H9 (cell line): ENCODE measurements around the gene ZC4H2. TPM values are rescaled to one million over a fixed set of nuclear protein-coding genes. Genes with fewer than 3 reads are reported as not detected.

Source experiments
- DNase-seq: peaks from one replicate; pipeline ENCODE4 v3.0.0-alpha.2; 2017
- H2AFZ ChIP-seq: one replicate; pipeline ENCODE4 v1.6.1; 2013; ENCODE audit warnings: mild to moderate bottlenecking, low read length, control low read depth, moderate library complexity
- H2AK5ac ChIP-seq: 2 replicates; pipeline ENCODE4 v1.6.1; 2013; ENCODE audit warnings: low read length, control low read depth, mixed read lengths; ENCODE audit not compliant: insufficient read length
- H2BK120ac ChIP-seq: one replicate; pipeline ENCODE4 v1.6.1; 2013; ENCODE audit warnings: low read depth, mild to moderate bottlenecking, low read length, control low read depth, inconsistent platforms; ENCODE audit not compliant: poor library complexity, severe bottlenecking
- H2BK12ac ChIP-seq: 2 replicates; pipeline ENCODE4 v1.6.1; 2013; ENCODE audit warnings: low read length, control low read depth, mixed read lengths, low read depth; ENCODE audit not compliant: insufficient read length
- H2BK15ac ChIP-seq: 2 replicates; pipeline ENCODE4 v1.6.1; 2013; ENCODE audit warnings: low read depth, low read length, control low read depth
- H2BK20ac ChIP-seq: one replicate; pipeline ENCODE4 v1.6.1; 2013; ENCODE audit warnings: low read depth, mild to moderate bottlenecking, low read length, control low read depth, inconsistent platforms; ENCODE audit not compliant: poor library complexity, severe bottlenecking
- H2BK5ac ChIP-seq: 2 replicates; pipeline ENCODE4 v1.6.1; 2013; ENCODE audit warnings: low read length, control low read depth, mixed read lengths; ENCODE audit not compliant: insufficient read length
- H3K14ac ChIP-seq: 2 replicates; pipeline ENCODE4 v1.6.1; 2013; ENCODE audit warnings: low read length, control low read depth; ENCODE audit not compliant: insufficient read depth
- H3K18ac ChIP-seq: 2 replicates; pipeline ENCODE4 v1.6.1; 2013; ENCODE audit warnings: low read depth, mild to moderate bottlenecking, mixed read lengths, low read length, control low read depth; ENCODE audit not compliant: insufficient read length
- H3K23ac ChIP-seq: 2 replicates; pipeline ENCODE4 v1.6.1; 2013; ENCODE audit warnings: low read length, control low read depth, mixed read lengths, low read depth; ENCODE audit not compliant: insufficient read length
- H3K23me2 ChIP-seq: 2 replicates; pipeline ENCODE4 v1.6.1; 2013; ENCODE audit warnings: low read depth, mild to moderate bottlenecking, mixed read lengths, low read length, control low read depth; ENCODE audit not compliant: insufficient read length, poor library complexity, severe bottlenecking
- H3K27ac ChIP-seq: 2 replicates; pipeline ENCODE4 v1.5.1; 2013; ENCODE audit warnings: low read length, control low read depth, mixed read lengths, low read depth; ENCODE audit not compliant: insufficient read length
- H3K27me3 ChIP-seq: 2 replicates; pipeline ENCODE4 v1.6.1; 2013; ENCODE audit warnings: low read length, control low read depth, inconsistent platforms; ENCODE audit not compliant: insufficient read depth
- H3K4ac ChIP-seq: 2 replicates; pipeline ENCODE4 v1.6.1; 2013; ENCODE audit warnings: low read depth, mild to moderate bottlenecking, control low read depth, inconsistent platforms, low read length, moderate library complexity
- H3K4me1 ChIP-seq: 2 replicates; pipeline ENCODE4 v1.6.1; 2013; ENCODE audit warnings: low read length, control low read depth, inconsistent platforms; ENCODE audit not compliant: insufficient read depth
- H3K4me2 ChIP-seq: 2 replicates; pipeline ENCODE4 v1.6.1; 2013; ENCODE audit warnings: low read length, control low read depth, mixed read lengths; ENCODE audit not compliant: insufficient read length, insufficient read depth
- H3K56ac ChIP-seq: 2 replicates; pipeline ENCODE4 v1.6.1; 2013; ENCODE audit warnings: low read depth, mild to moderate bottlenecking, mixed read lengths, low read length, control low read depth; ENCODE audit not compliant: insufficient read length
- H3K79me1 ChIP-seq: 2 replicates; pipeline ENCODE4 v1.6.1; 2013; ENCODE audit warnings: low read depth, mild to moderate bottlenecking, moderate library complexity, low read length, control low read depth, inconsistent platforms; ENCODE audit not compliant: insufficient read depth, poor library complexity, severe bottlenecking
- H3K79me2 ChIP-seq: 2 replicates; pipeline ENCODE4 v1.6.1; 2013; ENCODE audit warnings: low read length, control low read depth, inconsistent platforms; ENCODE audit not compliant: insufficient read depth
- H3K9ac ChIP-seq: 2 replicates; pipeline ENCODE4 v1.6.1; 2013; ENCODE audit warnings: low read length, control low read depth, mixed read lengths; ENCODE audit not compliant: insufficient read length; ENCODE audit errors: extremely low read depth
- H3K9me3 ChIP-seq: one replicate; pipeline ENCODE4 v1.6.1; 2013; ENCODE audit warnings: low read depth, low read length, inconsistent platforms; ENCODE audit not compliant: control insufficient read depth
- H3T11ph ChIP-seq: one replicate; pipeline ENCODE4 v1.6.1; 2013; ENCODE audit warnings: mild to moderate bottlenecking, low read length, control low read depth, inconsistent platforms
- H4K20me1 ChIP-seq: one replicate; pipeline ENCODE4 v1.6.1; 2013; ENCODE audit not compliant: control insufficient read depth, insufficient read length, insufficient read depth
- H4K5ac ChIP-seq: 2 replicates; pipeline ENCODE4 v1.6.1; 2013; ENCODE audit warnings: low read depth, mild to moderate bottlenecking, mixed read lengths, low read length, control low read depth; ENCODE audit not compliant: insufficient read length
- H4K8ac ChIP-seq: replicated peaks from 2 replicates; pipeline ENCODE4 v1.6.1; 2013; ENCODE audit warnings: low read length, control low read depth, mixed read lengths, low read depth; ENCODE audit not compliant: insufficient read length
- H4K91ac ChIP-seq: 2 replicates; pipeline ENCODE4 v1.6.1; 2013; ENCODE audit warnings: low read depth, mild to moderate bottlenecking, moderate library complexity, mixed read lengths, low read length, control low read depth; ENCODE audit not compliant: insufficient read length
- H3K27ac Mint-ChIP-seq, 3 experiments: 2 replicates in 2 of 3; 3 replicates in 1 of 3; pipeline ENCODE4 v1.8.0; 2020 to 2021; ENCODE audit warnings: mixed read lengths in 3 of 3, mild to moderate bottlenecking in 1 of 3, moderate library complexity in 1 of 3
- H3K27me3 Mint-ChIP-seq: 2 replicates; pipeline ENCODE4 v1.8.0; 2021; ENCODE audit warnings: low read depth, mild to moderate bottlenecking, moderate library complexity, mixed read lengths
- H3K36me3 Mint-ChIP-seq, 3 experiments: 2 replicates in 2 of 3; 3 replicates in 1 of 3; pipeline ENCODE4 v1.8.0; 2020 to 2021; ENCODE audit warnings: low read depth in 3 of 3, mixed read lengths in 3 of 3; ENCODE audit not compliant: insufficient read depth in 1 of 3
- H3K4me1 Mint-ChIP-seq, 2 experiments: 2 replicates each; pipeline ENCODE4 v1.8.0; 2020; ENCODE audit warnings: mixed read lengths in 2 of 2
- H3K4me3 Mint-ChIP-seq, 2 experiments: 2 replicates in 1 of 2; 3 replicates in 1 of 2; pipeline ENCODE4 v1.8.0; 2020 to 2021; ENCODE audit warnings: mild to moderate bottlenecking in 2 of 2, mixed read lengths in 2 of 2, moderate library complexity in 1 of 2
- H3K9me3 Mint-ChIP-seq, 2 experiments: 2 replicates in 1 of 2; 3 replicates in 1 of 2; pipeline ENCODE4 v1.8.0; 2020; ENCODE audit warnings: mild to moderate bottlenecking in 2 of 2, mixed read lengths in 2 of 2, moderate library complexity in 1 of 2
- WGBS: extraction: QIAGEN DNeasy Blood & Tissue Kit; methylation state at CpG from one replicate; pipeline ENCODE4 v1.1.7; 2013; ENCODE audit warnings: missing lambda C conversion rate, low lambda C conversion rate, mixed read lengths; ENCODE audit not compliant: insufficient read length; ENCODE audit errors: extremely low coverage; 5-methylcytosine and 5-hydroxymethylcytosine counted together
- total RNA-seq: library from RNA; stranded (reverse); gene quantifications from 2 replicates; pipeline ENCODE4 v1.2.1, GENCODE V29; 2021
- TF ChIP-seq, protein P1 (sequence below): fragments of 200-600 bp; sonication (generic); conservative IDR thresholded peaks from 3 replicates; pipeline ENCODE4 v1.8.0; 2021; ENCODE audit warnings: antibody characterized with exemption, mild to moderate bottlenecking

The ZC4H2 gene
- total RNA-seq, 1 experiment from 2014 or later, result 32.4 TPM

GRCh38 chrX:64925480-64925879 lies 50.8 kb downstream of the ZC4H2 start:
- H3K9me3 ChIP-seq, result peaks cover 6% of the 10 kb centered on the region
- H3K4ac ChIP-seq, result no peak overlapping the region
- H2BK5ac ChIP-seq, result no peak overlapping the region
- no peaks in the 10 kb centered on the region for H3K4me1 Mint-ChIP-seq
- H2BK20ac ChIP-seq, result no peak overlapping the region
- peaks cover 9 to 31% (median 19%) of the 10 kb centered on the region in 3 experiments for H3K36me3 Mint-ChIP-seq
- H2AFZ ChIP-seq, result no peak overlapping the region
- no peak overlapping the region for H2BK12ac ChIP-seq
- H3K18ac ChIP-seq, result no peak overlapping the region
- H3K4me2 ChIP-seq, result no peak overlapping the region
- H3K23me2 ChIP-seq, result no peaks in the 10 kb centered on the region
- H3K27ac ChIP-seq, result no peak overlapping the region
- no peak overlapping the region for H3T11ph ChIP-seq
- peaks cover 71 to 77% of the 10 kb centered on the region in 2 experiments for H3K9me3 Mint-ChIP-seq
- no peak overlapping the region for H3K23ac ChIP-seq
- no peak overlapping the region for H2AK5ac ChIP-seq
- H3K56ac ChIP-seq, result no peak overlapping the region
- H3K79me2 ChIP-seq, result no peaks in the 10 kb centered on the region
- no peak overlapping the region for H2BK15ac ChIP-seq
- no peak overlapping the region for H2BK120ac ChIP-seq
- no peaks in the 10 kb centered on the region for H4K20me1 ChIP-seq
- TF ChIP-seq, protein P1, sequence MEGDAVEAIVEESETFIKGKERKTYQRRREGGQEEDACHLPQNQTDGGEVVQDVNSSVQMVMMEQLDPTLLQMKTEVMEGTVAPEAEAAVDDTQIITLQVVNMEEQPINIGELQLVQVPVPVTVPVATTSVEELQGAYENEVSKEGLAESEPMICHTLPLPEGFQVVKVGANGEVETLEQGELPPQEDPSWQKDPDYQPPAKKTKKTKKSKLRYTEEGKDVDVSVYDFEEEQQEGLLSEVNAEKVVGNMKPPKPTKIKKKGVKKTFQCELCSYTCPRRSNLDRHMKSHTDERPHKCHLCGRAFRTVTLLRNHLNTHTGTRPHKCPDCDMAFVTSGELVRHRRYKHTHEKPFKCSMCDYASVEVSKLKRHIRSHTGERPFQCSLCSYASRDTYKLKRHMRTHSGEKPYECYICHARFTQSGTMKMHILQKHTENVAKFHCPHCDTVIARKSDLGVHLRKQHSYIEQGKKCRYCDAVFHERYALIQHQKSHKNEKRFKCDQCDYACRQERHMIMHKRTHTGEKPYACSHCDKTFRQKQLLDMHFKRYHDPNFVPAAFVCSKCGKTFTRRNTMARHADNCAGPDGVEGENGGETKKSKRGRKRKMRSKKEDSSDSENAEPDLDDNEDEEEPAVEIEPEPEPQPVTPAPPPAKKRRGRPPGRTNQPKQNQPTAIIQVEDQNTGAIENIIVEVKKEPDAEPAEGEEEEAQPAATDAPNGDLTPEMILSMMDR, result no peak
- H3K14ac ChIP-seq, result no peak overlapping the region
- H3K9ac ChIP-seq, result no peak overlapping the region
- DNase-seq, result no peak
- H3K27me3 ChIP-seq, result no peaks in the 10 kb centered on the region
- H3K27me3 Mint-ChIP-seq, result peaks cover 1% of the 10 kb centered on the region
- no CpG with 5 or more reads among the region's 1 CpG for WGBS
- no peak overlapping the region for H3K27ac Mint-ChIP-seq
- no peak overlapping the region for H3K4me3 Mint-ChIP-seq
- H3K79me1 ChIP-seq, result no peaks in the 10 kb centered on the region
- no peak overlapping the region for H4K8ac ChIP-seq
- H4K5ac ChIP-seq, result no peak overlapping the region
- H4K91ac ChIP-seq, result no peak overlapping the region
- H3K4me1 ChIP-seq, result no peaks in the 10 kb centered on the region
